GM12878 (cell line): ENCODE data around the gene SCIN. TPM values are rescaled to one million over a fixed set of nuclear protein-coding genes. Genes with fewer than 3 reads are reported as not detected.

Experiments used
- ATAC-seq: fragments of 200-7000 bp; cut with Tn5 transposase; 3 replicates; pipeline ENCODE4 v1.9.1; 2020; ENCODE audit warnings: mild to moderate bottlenecking, moderate library complexity
- BruUV-seq: library from RNA; stranded (reverse); fragments of 400-500 nt; replicated peaks from 2 replicates; lab custom pipeline; 2021; lab: Mats Ljungman, UMichigan
- CTCF ChIA-PET: fragments of 300-600 bp; sonication (Branson Sonifier 250); formaldehyde crosslinking; extraction: SDS; loops from one replicate; lab custom pipeline; 2021; ENCODE audit warnings: inconsistent platforms; lab: Yijun Ruan, JAX
- POLR2A ChIA-PET: fragments of 350-600 bp; formaldehyde crosslinking; extraction: SDS; loops from one replicate; lab custom pipeline; 2021; ENCODE audit warnings: inconsistent platforms; lab: Charles Lee
- RAD21 ChIA-PET: fragments of 300-600 bp; sonication (Branson Sonifier 250); formaldehyde crosslinking; loops from one replicate; lab custom pipeline; 2023; ENCODE audit warnings: antibody characterized with exemption; ENCODE audit not compliant: unreplicated experiment; lab: Charles Lee
- SMC1A ChIA-PET: fragments of 300-600 bp; sonication (Branson Sonifier 250); formaldehyde crosslinking; loops from one replicate; lab custom pipeline; 2023; ENCODE audit not compliant: unreplicated experiment, uncharacterized antibody; lab: Charles Lee
- DNase-seq: peaks from one replicate; pipeline ENCODE4 v3.0.0-alpha.2; 2011; ENCODE audit warnings: low read depth, low spot score
- FAIRE-seq: peaks from 3 replicates; lab custom pipeline; 2011; peaks lifted over from hg19 to GRCh38; lab: Jason Lieb, UNC
- H2AFZ ChIP-seq: 2 replicates; pipeline ENCODE4 v1.6.0; 2011; ENCODE audit warnings: low read depth, low read length, control low read depth; ENCODE audit not compliant: control insufficient read depth
- H3K27ac ChIP-seq: 2 replicates; pipeline ENCODE4 v1.5.1; 2011; ENCODE audit warnings: control low read depth; ENCODE audit not compliant: control insufficient read depth, insufficient read depth
- H3K27me3 ChIP-seq, 2 experiments: replicated peaks in 1 of 2; 2 replicates each; pipeline versions ENCODE4 v1.6.0 to v1.6.1; 2011; ENCODE audit warnings: low read length in 1 of 2; ENCODE audit not compliant: control insufficient read depth in 2 of 2, insufficient read depth in 2 of 2
- H3K36me3 ChIP-seq, 2 experiments: 2 replicates each; pipeline ENCODE4 v1.5.1; 2011; ENCODE audit warnings: low read length in 1 of 2; ENCODE audit not compliant: control insufficient read depth in 2 of 2, insufficient read depth in 2 of 2
- H3K4me1 ChIP-seq: 2 replicates; pipeline ENCODE4 v1.6.1; 2011; ENCODE audit warnings: mild to moderate bottlenecking, low read length, moderate library complexity, mixed read lengths; ENCODE audit not compliant: control insufficient read depth, insufficient read depth
- H3K4me2 ChIP-seq: 2 replicates; pipeline ENCODE4 v1.6.0; 2011; ENCODE audit warnings: control low read depth; ENCODE audit not compliant: control insufficient read depth, insufficient read depth
- H3K4me3 ChIP-seq: fragments of 200-600 bp; sonication (generic); 2 replicates; pipeline ENCODE4 v1.5.1; 2016
- H3K79me2 ChIP-seq: 2 replicates; pipeline ENCODE4 v1.6.0; 2011; ENCODE audit warnings: low read length; ENCODE audit not compliant: control insufficient read depth, insufficient read depth
- H3K9ac ChIP-seq: 2 replicates; pipeline ENCODE4 v1.8.0; 2011; ENCODE audit warnings: low read length, control low read depth, mixed read lengths; ENCODE audit not compliant: control insufficient read depth, insufficient read depth
- H3K9me3 ChIP-seq: replicated peaks from 3 replicates; pipeline ENCODE4 v1.5.1; 2011; ENCODE audit warnings: mild to moderate bottlenecking, low read length; ENCODE audit not compliant: control insufficient read depth, insufficient read depth
- H4K20me1 ChIP-seq: 2 replicates; pipeline ENCODE4 v1.6.0; 2011; ENCODE audit not compliant: control insufficient read depth, insufficient read depth
- CHD2 ChIP-seq: IDR thresholded peaks from 2 replicates; pipeline ENCODE4 v1.6.1; 2011; ENCODE audit warnings: low read depth, low read length, improper control_type of control experiment, borderline replicate concordance
- GABPA ChIP-seq: IDR thresholded peaks from 2 replicates; pipeline ENCODE4 v1.6.1; 2014; ENCODE audit warnings: antibody characterized with exemption, low read depth, mild to moderate bottlenecking, inconsistent platforms
- SUPT20H ChIP-seq: IDR thresholded peaks from 2 replicates; pipeline ENCODE4 v1.6.1; 2011; ENCODE audit warnings: low read depth, mild to moderate bottlenecking, low read length, moderate library complexity, borderline replicate concordance; ENCODE audit not compliant: control insufficient read depth
- ZBTB11 ChIP-seq: fragments of 450-650 bp; formaldehyde crosslinking; IDR thresholded peaks from 2 replicates; pipeline ENCODE4 v1.5.0; 2022; ENCODE audit warnings: mild to moderate bottlenecking, missing genetic modification characterization
- WGBS: methylation state at CpG from one replicate; pipeline ENCODE4 v1.1.6; 2016; ENCODE audit warnings: low lambda C conversion rate; ENCODE audit not compliant: insufficient replicate concordance, insufficient coverage; ENCODE audit errors: missing lambda C conversion rate; 5-methylcytosine and 5-hydroxymethylcytosine counted together
- in situ Hi-C: fragments of 300-500 bp; cut with MboI; formaldehyde crosslinking; loops from 9 replicates; pipeline ENCODE4 v1.14.3; 2018; ENCODE audit warnings: mixed read lengths
- intact Hi-C: fragments of 100-400 bp; cut with micrococcal nuclease; formaldehyde crosslinking; loops from one replicate; pipeline ENCODE4 v1.14.2; 2022; ENCODE audit not compliant: unreplicated experiment
- polyA plus RNA-seq, 11 experiments: library from polyadenylated mRNA; depleted of rRNA in 4 of 11; unstranded in 6 of 11; stranded (reverse) in 5 of 11; fragments of >200 nt; fragmentation: Nextera tagmentation in 4 of 11; fragmentation: Illumina TruSeq in 1 of 11; extraction: Ambion mirVana in 4 of 11; extraction: Trizol in 1 of 11; gene quantifications; 1 replicate in 1 of 11; 2 replicates in 10 of 11; pipeline versions ENCODE4 v1.2.1 to v1.2.3, GENCODE V29; 2011 to 2016; ENCODE audit warnings: inconsistent platforms in 2 of 11, missing spikeins in 2 of 11, low read depth in 1 of 11
- total RNA-seq, 4 experiments: library from RNA; depleted of rRNA in 3 of 4; stranded (reverse); fragments of >200 nt in 3 of 4; fragmentation: Illumina TruSeq in 1 of 4; extraction: Trizol in 1 of 4; gene quantifications; 2 replicates each; pipeline versions ENCODE4 v1.2.1 to v1.2.3, GENCODE V29; 2013 to 2021
- TF ChIP-seq, protein P1 (sequence below): fragments of 450-650 bp; IDR thresholded peaks from 2 replicates; pipeline ENCODE4 v1.6.1; 2017; ENCODE audit warnings: antibody characterized with exemption, mild to moderate bottlenecking, moderate library complexity

Gene SCIN
- total and polyA plus RNA-seq, 10 of the 15 experiments (the other 5 are each of a cell fraction or from before 2014, with no cell fraction given): 0.23 to 2.1 (median 1.0) TPM

DNA sequence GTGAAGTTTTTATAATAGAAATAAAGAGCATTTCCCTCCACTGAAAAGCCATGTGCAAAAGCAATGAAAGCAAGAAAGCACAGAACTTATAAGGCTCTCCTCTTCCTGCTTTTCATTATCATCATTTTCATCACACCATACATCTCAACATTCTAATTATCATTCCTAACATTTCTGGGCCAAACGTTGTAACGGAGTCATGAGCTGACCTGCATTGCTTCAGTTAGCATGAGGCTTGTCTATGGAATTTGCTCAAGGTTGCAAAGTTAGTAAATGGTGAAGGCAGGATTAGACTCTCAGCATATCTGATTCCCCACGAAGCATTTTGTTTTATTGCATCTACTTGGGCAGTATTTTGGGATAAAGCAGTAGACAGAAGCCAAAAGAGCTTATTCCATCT, 11.4 kb downstream of the SCIN start (continued):
- TF ChIP-seq CHD2: no peak
- TF ChIP-seq GABPA: no peak

GRCh38 chr7:12582362-12582761, 11.8 kb downstream of the SCIN start:
- intact Hi-C loops (no loop called here), in situ Hi-C loops (no loop called here)
- ChIA-PET CTCF (interaction anchor here (1.7 kb wide), 1 partner anchor 19 kb away, joined by 3 read pairs; no protein-coding TSS in a partner anchor), SMC1A (interaction anchor here (1.7 kb wide), 1 partner anchor 15 kb away, joined by 4 read pairs; no protein-coding TSS in a partner anchor), POLR2A (no interaction called here), RAD21 (no interaction called here)
- TF ChIP-seq ZBTB11 (CRISPR knock-in tag) (no peak), SUPT20H (no peak)
- TF ChIP-seq, protein P1, sequence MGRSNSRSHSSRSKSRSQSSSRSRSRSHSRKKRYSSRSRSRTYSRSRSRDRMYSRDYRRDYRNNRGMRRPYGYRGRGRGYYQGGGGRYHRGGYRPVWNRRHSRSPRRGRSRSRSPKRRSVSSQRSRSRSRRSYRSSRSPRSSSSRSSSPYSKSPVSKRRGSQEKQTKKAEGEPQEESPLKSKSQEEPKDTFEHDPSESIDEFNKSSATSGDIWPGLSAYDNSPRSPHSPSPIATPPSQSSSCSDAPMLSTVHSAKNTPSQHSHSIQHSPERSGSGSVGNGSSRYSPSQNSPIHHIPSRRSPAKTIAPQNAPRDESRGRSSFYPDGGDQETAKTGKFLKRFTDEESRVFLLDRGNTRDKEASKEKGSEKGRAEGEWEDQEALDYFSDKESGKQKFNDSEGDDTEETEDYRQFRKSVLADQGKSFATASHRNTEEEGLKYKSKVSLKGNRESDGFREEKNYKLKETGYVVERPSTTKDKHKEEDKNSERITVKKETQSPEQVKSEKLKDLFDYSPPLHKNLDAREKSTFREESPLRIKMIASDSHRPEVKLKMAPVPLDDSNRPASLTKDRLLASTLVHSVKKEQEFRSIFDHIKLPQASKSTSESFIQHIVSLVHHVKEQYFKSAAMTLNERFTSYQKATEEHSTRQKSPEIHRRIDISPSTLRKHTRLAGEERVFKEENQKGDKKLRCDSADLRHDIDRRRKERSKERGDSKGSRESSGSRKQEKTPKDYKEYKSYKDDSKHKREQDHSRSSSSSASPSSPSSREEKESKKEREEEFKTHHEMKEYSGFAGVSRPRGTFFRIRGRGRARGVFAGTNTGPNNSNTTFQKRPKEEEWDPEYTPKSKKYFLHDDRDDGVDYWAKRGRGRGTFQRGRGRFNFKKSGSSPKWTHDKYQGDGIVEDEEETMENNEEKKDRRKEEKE: no peak
- no TSS peak for BruUV-seq
- Histone ChIP-seq H3K27me3 (no peaks in the 10 kb centered on the region), H3K9ac (no peak overlapping the region), H3K36me3 (no peaks in the 10 kb centered on the region), H2AFZ (no peak overlapping the region), H3K4me2 (no peak overlapping the region), H3K4me1 (peaks cover 4% of the 10 kb centered on the region; the same call in 1 of the 2 replicates), H3K9me3 (no peaks in the 10 kb centered on the region), H3K27ac (no peak overlapping the region), H4K20me1 (no peaks in the 10 kb centered on the region), H3K4me3 (no peak overlapping the region), H3K79me2 (no peaks in the 10 kb centered on the region)
- ATAC-seq: no peak
- no peak for FAIRE-seq
- WGBS: 72% methylated on average over 3 of the region's 3 CpGs
- no peak for DNase-seq
